Smooth muscle cell of the pulmonary artery (primary cell): Measurements from ENCODE around the gene RABEPK. TPM values are rescaled to one million over a fixed set of nuclear protein-coding genes. Genes with fewer than 3 reads are reported as not detected.

ENCODE experiments used
- total RNA-seq: library from RNA; depleted of rRNA; stranded (reverse); fragments of >200 nt; gene quantifications from 2 replicates; pipeline ENCODE4 v1.2.3, GENCODE V29; 2014

The RABEPK gene, protein sequence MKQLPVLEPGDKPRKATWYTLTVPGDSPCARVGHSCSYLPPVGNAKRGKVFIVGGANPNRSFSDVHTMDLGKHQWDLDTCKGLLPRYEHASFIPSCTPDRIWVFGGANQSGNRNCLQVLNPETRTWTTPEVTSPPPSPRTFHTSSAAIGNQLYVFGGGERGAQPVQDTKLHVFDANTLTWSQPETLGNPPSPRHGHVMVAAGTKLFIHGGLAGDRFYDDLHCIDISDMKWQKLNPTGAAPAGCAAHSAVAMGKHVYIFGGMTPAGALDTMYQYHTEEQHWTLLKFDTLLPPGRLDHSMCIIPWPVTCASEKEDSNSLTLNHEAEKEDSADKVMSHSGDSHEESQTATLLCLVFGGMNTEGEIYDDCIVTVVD
- total RNA-seq: 25.7 and 29.9 TPM in 2 replicates

GRCh38 chr9:125200216-125201047 is at the start of gene RABEPK:
TSS of gene RABEPK (plus strand) at chr9:125200542. CDS start at chr9:125203014, 2,472 bp downstream.

DNA sequence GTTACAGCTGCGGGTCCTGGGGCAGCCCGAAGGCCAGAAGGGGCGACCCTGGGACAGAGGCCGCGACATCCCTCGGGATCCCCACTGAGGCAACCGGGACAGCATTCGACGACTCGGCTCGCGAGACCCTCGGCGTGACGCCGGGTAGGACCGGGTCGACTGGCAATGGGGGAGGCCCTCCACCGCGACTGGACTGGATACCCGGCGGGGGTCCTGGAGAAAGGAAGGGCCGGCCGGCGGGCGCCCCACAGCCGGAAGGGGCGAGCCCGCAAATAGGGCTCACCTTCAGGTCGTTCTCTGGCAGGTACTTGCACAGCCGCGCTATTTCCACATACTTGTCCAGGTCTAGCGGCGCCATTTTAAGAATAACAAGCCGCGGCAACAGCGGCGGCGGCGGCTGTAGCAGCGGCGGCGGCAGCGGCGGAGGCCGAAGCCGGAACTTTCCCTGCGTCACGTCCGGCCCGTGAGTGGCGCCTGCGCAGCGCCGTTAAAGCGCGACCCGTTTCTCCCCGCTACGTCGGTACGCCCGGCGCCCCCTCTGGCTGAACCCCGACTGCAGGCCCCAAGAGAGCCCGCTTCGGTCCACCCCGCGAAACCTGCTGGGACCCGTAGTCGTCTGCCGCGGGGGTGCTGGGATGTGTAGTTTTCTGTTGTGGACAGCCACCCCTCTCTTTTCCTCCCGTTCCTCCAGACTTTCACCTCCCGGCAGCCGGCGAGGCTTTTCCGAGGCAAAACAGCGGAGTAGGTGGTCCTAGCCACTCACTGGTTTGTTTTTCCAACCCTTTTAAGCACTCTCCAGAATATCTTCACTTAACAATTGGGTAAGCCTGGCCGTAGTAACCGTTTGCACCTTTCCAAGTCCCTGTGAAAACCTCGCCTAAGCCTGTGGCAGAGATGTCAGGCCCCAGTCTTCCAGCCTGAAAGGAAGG is 10.7 kb upstream of the RABEPK start, which contains the start of gene PPP6C:
PPP6C (minus strand) TSS at position 443 of the 929 bp plus-strand sequence; CDS start at position 358, 85 bp downstream.

DNA sequence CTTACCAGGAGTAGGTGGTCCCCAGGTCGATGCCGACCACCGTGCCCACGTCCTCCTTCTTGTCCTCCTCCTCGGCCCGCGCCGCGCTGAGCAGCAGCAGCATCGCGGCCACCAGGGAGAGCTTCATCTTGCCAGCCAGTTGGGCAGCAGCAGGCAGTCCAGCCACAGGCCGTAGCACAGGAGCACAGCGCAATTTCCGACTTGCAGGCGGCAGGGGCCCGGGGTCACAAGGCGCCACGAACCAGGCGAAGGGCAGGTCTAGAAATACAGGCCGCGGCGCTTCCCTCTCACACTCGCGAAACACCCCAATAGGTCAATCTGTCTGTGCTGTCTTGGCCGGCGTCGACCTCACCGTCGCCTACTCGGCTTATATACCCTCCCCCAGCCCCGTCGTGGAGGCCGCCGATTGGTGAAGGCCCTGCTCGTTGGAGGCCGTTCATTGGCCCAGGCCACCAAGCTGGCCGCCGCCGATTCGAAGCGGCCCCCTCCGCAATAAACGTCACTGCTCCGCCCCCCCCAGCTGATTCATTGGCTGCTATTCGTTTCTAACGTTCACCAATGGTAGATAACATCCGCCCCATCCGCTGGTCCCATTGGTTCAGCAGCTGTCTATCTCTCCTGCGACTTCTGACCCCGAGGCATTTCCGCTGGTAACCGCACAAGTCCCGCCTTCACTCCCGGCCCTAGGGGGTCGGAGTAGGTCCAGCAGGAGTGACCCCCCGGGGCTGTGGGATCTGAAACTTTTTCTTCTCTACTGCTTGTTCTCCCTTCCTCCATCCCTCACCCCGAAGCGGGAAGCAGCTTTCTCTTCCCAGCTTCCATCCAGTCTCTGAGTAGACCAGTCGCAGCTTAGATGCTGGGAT is 40.9 kb downstream of the RABEPK start, which contains the start of gene HSPA5:
HSPA5 (minus strand) TSS at position 344 of the 863 bp plus-strand sequence; CDS start at position 127, 217 bp downstream.

GRCh38 chr9:125261501-125262293 is 61.4 kb downstream of the RABEPK start, which contains the start of gene GAPVD1:
TSS of gene GAPVD1 (plus strand) at chr9:125261826. CDS start at chr9:125298922, 37,096 bp downstream.

Other genes starting within 250 kb of the RABEPK start
- gene SCAI, start 57.0 kb upstream of the RABEPK start, total RNA-seq: 6.8 and 10.9 TPM in 2 replicates
- 10.6 and 18.7 TPM in 2 replicates for gene PPP6C, start 10.7 kb upstream of the RABEPK start, total RNA-seq
- gene HSPA5, start 40.8 kb downstream of the RABEPK start, total RNA-seq: 433 and 445 TPM in 2 replicates
- gene GAPVD1, start 61.3 kb downstream of the RABEPK start, total RNA-seq: 55.0 and 59.1 TPM in 2 replicates